GM18868 (cell line): ENCODE data around the gene PFN4.
"Not testable (repeated sequence)": the region's sequence is repeated elsewhere in the genome, so short reads cannot be mapped to it uniquely, and the experiment has no call there.

ENCODE experiments used
- ATAC-seq: cut with Tn5 transposase; IDR thresholded peaks from one replicate; pipeline ENCODE4 v1.9.1; 2021; ENCODE audit warnings: mild to moderate bottlenecking, moderate library complexity; ENCODE audit not compliant: unreplicated experiment

The PFN4 gene

GRCh38 chr2:24115057-24115456 is 8.1 kb downstream of the PFN4 start:
- no peak for ATAC-seq

DNA sequence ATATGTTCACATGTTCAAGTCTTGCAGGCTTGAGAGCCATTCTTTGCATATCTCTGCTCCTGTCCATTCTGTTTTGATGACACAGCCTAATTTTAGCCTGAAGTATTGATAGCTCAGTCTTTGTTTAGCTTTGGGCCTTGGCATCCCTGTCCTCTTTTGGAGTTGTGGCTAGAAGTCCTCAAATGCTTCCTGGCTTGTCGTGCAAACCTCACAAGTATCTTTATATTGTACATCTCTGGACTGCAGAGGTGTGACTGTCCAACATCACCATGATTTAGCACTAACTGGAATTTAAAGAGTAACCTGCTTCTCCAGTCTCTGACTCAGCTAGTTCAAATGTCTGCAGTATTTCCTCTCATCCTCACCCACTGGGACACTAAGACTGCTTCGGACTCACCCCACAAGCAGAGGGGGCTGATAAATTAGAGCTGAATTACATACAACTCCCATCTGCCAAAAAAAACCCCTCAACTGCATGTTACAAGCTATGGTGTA is 11.7 kb downstream of the PFN4 start:
- ATAC-seq = no peak

- ATAC-seq = no peak
Observed at GRCh38 chr2:24110660-24111303, 12.4 kb downstream of the PFN4 start.

GRCh38 chr2:24109431-24109830 is 13.7 kb downstream of the PFN4 start:
- ATAC-seq = not testable (repeated sequence)

DNA sequence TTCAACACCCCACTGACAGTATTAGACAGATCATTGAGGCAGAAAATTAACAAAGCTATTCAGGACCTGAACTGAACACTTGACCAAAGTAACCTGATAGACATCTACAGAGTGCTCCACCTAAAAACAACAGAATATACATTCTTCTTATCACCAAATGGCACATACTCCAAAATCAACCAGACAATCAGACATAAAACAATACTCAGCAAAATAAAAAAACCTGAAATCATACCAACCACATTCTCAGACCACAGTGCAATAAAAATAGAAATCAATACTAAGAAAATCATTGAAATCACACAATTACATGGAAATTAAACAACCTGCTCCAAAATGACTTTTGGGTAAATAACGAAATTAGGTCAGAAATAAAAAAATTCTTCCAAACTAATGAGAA is 15.8 kb downstream of the PFN4 start:
- ATAC-seq = no peak

DNA sequence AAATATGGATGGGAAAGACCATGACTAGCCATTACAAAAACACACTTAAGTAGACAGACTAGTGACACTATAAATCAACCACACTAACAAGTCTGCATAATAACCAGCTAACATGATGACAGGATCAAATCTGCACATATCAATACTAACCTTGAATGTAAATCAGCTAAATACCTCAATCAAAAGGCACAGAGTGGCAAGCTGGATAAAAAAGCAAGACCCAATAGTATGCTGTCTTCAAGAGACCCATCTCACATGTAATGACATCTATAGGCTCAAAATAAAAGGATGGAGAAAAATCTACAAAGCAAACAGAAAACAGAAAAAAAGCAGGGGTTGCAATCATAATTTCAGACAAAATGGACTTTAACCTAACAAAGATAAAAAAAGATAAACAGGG is 16.3 kb downstream of the PFN4 start:
- no peak for ATAC-seq

DNA sequence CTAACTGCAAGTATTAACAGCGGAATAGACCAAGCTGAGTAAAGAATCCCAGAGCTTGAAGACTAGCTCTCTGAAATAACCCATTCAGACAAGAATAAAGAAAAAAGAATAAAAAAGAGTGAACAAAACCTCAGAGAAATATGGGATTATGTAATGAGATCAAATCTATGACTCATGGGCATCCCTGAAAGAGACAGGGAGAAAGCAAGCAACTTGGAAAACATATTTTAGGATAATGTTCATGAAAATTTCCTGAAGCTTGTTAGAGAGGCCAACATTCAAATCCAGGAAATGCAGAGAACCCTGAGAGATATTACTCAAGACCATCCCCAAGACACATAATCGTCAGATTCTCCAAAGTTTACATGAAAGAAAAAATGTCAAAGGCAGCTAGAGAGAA is 17.3 kb downstream of the PFN4 start:
- ATAC-seq = no peak

DNA sequence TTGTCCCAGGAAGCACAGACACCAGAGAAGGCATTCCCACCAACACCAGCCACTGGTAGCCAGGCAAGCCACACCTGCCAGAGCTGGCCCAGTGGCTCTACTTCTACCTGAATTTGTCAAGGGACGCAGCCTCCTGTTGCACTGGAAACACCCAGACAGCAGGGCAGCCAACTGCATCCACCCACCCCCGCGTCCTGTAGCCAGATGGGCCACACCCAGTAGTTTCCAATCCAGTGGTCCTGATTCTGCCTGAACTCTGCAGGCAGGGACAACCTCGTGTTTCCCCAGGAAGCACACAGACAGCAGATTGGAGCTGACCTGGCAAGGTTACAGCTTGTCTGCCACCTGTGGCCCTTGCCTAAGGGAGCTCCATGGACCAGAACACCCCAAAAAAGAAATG is 18.2 kb downstream of the PFN4 start:
- no peak for ATAC-seq

DNA sequence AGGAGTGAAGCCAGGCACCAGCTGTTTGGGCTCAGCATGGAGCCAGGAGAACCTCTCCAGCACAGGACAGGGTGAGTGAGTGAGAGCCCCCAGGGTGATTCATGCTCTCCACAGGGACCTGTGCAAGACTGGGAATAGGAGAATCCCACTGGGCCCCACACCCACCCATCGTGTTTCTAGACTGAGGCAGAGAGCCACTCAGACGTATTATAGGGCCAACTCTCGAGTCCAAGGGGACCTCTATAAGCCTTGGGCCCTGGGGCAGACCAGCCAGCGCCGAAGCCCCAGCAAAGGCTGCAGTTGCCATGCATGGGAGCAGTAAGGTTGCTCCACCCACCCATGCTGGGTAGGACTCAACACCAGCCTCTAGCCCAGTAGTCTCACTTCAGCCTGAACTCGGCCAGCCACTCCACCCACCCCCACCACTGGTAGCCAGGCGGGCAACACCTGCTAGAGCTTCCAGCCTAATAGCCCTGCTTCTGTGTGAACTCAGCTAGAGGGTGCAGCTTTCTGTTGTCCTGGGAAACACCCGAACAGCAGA is 19.0 kb downstream of the PFN4 start:
- no peak for ATAC-seq

DNA sequence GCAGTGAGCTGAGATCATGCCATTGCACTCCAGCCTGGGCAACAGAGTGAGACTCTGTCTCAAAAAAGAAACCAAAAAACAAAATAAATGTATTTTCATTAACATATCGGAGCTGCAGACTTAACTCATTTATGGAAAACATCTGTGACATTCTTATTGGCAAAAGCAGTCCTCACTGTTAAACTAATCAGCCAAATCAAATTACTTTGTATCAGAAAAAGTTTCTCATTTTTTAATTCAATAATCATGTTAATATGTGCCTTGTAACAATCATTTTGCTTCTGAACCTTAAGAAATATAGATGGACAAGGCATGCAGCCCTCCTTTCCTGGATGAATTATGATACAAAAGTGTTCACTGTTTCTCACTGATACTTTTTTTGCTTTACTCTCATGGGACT is 20.5 kb downstream of the PFN4 start:
- ATAC-seq = no peak

DNA sequence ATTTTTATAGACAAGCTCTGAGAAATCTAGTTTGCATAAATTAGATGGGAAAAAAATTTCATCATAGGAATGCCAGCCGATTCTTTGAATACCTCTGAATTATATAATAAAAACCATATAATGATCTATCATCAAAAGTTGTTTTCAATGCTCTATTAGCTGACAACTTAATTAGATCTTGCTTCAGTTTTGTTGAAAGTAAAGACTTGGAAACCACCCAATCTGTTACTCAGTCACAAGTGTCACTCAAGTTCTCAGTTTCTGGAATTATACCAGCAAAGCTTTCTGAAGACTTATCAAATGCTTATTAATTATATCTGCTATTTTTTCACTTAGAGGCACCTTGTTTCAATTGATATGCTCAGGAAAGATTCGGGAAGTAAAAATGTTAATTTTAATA is 21.1 kb downstream of the PFN4 start:
- no peak for ATAC-seq

DNA sequence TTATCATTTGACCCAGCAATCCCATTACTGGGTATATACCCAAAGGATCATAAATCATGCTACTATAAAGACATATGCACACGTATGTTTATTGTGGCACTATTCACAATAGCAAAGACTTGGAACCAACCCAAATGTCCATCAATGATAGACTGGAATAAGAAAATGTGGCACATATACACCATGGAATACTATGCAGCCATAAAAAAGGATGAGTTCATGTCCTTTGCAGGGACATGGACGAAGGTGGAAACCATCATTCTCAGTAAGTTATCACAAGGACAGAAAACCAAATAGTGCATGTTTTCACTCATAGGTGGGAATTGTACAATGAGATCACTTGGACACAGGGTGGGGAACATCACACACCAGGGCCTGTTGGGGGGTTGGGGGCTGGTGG is 22.4 kb downstream of the PFN4 start:
- ATAC-seq = not testable (repeated sequence)

DNA sequence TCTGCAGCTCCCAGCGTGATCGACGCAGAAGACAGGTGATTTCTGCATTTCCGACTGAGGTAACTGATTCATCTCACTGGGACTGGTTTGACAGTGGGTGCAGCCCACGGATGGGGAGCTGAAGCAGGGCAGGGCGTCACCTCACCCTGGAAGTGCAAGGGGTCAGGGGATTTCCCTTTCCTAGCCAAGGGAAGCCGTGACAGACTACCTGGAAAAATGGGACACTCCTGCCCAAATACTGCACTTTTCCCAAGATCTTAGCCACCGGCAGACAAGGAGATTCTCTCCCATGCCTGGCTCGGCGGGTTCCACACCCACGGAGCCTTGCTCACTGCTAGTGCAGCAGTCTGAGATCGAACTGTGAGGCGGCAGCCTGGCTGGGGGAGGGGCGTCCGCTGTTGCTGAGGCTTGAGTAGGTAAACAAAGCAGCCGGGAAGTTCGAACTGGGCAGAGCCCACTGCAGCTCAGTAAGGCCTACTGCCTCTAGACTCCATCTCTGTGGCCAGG is 27.9 kb downstream of the PFN4 start:
- ATAC-seq = not testable (repeated sequence)

DNA sequence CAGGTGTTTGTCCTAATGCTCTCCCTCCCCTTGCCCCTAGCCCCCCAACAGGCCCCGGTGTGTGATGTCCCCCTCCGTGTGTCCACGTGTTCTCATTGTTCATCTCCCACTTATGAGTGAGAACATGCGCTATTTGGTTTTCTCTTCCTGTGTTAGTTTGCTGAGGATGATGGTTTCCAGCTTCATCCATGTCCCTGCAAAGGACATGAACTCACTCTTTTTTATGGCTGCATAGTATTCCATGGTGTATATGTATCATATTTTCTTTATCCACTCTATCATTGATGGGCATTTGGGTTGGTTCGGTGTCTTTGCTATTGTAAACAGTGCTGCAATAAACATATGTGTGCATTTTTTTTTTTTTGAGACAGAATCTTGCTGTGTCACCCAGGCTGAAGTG is 29.9 kb downstream of the PFN4 start:
- ATAC-seq = not testable (repeated sequence)

DNA sequence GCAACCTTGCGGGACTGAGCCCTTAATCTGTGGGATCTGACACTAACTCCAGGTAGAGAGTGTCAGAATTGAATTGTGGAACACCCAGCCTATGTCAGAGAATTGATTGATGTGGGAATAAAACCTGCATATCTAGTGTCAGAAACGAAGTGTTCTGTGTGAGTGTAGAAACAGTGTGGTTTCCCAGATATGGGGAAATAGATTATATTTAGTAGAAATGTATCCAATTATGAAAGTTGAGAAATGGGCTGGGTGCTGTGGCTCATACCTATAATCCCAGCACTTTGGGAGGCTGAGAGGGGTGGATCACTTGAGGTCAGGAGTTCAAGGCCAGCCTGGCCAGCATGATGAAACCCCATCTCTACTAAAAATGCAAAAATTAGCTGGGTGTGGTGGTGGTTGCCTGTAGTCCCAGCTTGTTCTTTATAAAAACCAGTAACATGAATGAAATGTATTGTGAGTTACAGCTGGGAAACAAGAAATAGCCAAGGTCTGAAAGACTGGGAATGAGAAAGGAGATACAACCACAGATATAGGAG is 34.2 kb downstream of the PFN4 start:
- no peak for ATAC-seq

DNA sequence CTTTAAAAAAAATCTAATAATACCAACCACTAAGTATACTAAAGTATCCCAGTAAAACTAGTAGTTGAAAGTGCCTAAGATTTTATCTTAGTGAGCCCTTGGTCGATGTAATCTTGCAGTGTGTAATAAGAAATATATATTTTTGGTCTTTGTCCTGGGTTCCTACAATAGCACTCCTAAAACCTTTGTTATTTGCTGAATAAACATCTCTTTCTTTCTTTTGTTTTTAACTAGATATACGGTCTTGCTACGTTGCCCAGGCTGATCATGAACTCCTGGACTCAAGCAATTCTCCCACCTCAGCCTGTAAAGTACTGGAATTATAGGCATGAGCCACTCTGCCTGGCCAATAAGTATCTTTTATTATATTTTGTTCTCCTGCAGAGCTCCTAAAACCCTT is 36.1 kb downstream of the PFN4 start:
- ATAC-seq = no peak

DNA sequence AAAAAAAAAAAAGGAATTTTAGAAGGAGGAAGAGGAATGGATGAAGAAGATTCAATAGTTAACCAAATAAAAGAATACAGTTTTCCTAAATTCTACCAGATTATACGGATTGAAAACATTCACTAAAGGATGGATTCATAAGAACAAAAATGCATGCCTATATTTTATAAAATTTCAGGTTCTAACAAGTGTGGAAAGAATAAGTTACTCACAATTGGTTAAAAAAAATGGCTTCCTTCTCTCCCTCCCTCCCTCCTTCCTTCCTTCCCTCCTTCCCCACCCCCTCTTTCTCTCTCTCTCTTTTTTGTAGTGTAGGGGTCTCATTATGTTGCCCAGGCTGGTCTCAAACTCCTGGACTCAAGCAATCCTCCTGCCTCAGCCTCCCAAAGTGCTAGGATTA is 36.9 kb downstream of the PFN4 start:
- no peak for ATAC-seq

DNA sequence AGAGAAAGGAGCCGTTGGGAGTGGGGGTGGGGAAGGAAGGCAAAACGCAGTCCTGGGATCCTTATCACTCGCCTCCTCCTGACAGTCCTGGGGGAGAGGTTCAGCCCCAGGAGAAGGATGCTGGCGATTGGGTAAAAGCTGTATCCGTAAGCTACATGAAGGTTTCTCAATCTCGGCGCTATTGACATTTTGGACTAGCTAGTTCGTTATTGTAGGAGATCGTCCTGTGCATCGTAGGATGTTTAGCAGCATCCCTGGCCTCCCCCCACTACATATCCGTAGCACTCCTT is 38.0 kb downstream of the PFN4 start:
- no peak for ATAC-seq

GRCh38 chr2:24084386-24085199 is 38.5 kb downstream of the PFN4 start, which contains the start of gene TP53I3:
TSS of gene TP53I3 (minus strand) at chr2:24084834. CDS start at chr2:24084326, 508 bp downstream.
- ATAC-seq = peak; percentile 72

GRCh38 chr2:24083567-24084385 is 39.4 kb downstream of the PFN4 start:
- peak; percentile 81 for ATAC-seq
